Hepatocyte (in vitro differentiated cells): ENCODE results near the gene CFAP221. TPM values are rescaled to one million over a fixed set of nuclear protein-coding genes. Genes with fewer than 3 reads are reported as not detected.

Experiments used
- DNase-seq: peaks from one replicate; pipeline ENCODE4 v3.0.0-alpha.2; 2016; ENCODE audit warnings: low spot score
- H2AFZ ChIP-seq: fragments of 200-600 bp; sonication (generic); 2 replicates; pipeline ENCODE4 v1.6.0; 2016; ENCODE audit warnings: antibody characterized with exemption, mild to moderate bottlenecking
- H3K27ac ChIP-seq: fragments of 200-600 bp; sonication (generic); 2 replicates; pipeline ENCODE4 v1.5.1; 2016; ENCODE audit warnings: mild to moderate bottlenecking
- H3K27me3 ChIP-seq: fragments of 200-600 bp; sonication (generic); 2 replicates; pipeline ENCODE4 v1.6.1; 2016
- H3K36me3 ChIP-seq: fragments of 200-600 bp; sonication (generic); replicated peaks from 2 replicates; pipeline ENCODE4 v1.5.1; 2016; ENCODE audit warnings: low read depth; ENCODE audit not compliant: insufficient read depth
- H3K4me1 ChIP-seq: fragments of 200-600 bp; sonication (generic); 2 replicates; pipeline ENCODE4 v1.5.1; 2016; ENCODE audit warnings: mild to moderate bottlenecking, moderate library complexity; ENCODE audit not compliant: insufficient read depth
- H3K4me2 ChIP-seq: fragments of 200-600 bp; sonication (generic); 2 replicates; pipeline ENCODE4 v1.6.0; 2016
- H3K4me3 ChIP-seq: fragments of 200-600 bp; sonication (generic); 2 replicates; pipeline ENCODE4 v1.5.1; 2016; ENCODE audit warnings: mild to moderate bottlenecking
- H3K79me2 ChIP-seq: fragments of 200-600 bp; sonication (generic); 2 replicates; pipeline ENCODE4 v1.6.0; 2017; ENCODE audit warnings: mild to moderate bottlenecking
- H3K9me2 ChIP-seq: fragments of 200-600 bp; sonication (generic); replicated peaks from 2 replicates; pipeline ENCODE4 v1.6.0; 2017; ENCODE audit warnings: mild to moderate bottlenecking; ENCODE audit not compliant: insufficient read depth
- H3K9me3 ChIP-seq: fragments of 200-600 bp; sonication (generic); 2 replicates; pipeline ENCODE4 v1.5.1; 2016; ENCODE audit warnings: low read depth, mild to moderate bottlenecking
- H4K20me1 ChIP-seq: fragments of 200-600 bp; sonication (generic); 2 replicates; pipeline ENCODE4 v1.6.0; 2016; ENCODE audit warnings: mild to moderate bottlenecking; ENCODE audit not compliant: insufficient read depth, poor library complexity, severe bottlenecking
- CTCF ChIP-seq: fragments of 200-600 bp; sonication (generic); IDR thresholded peaks from 2 replicates; pipeline ENCODE4 v1.5.1; 2016; ENCODE audit warnings: antibody characterized with exemption, mild to moderate bottlenecking; ENCODE audit not compliant: poor library complexity
- EZH2 ChIP-seq: fragments of 200-600 bp; sonication (generic); IDR thresholded peaks from 2 replicates; pipeline ENCODE4 v1.6.1; 2016; ENCODE audit warnings: antibody characterized with exemption, mild to moderate bottlenecking, borderline replicate concordance
- EZH2phosphoT487 ChIP-seq: fragments of 200-600 bp; sonication (generic); IDR thresholded peaks from one replicate; pipeline ENCODE4 v1.6.1; 2018; ENCODE audit warnings: antibody characterized with exemption, mild to moderate bottlenecking, low read depth, moderate library complexity; ENCODE audit not compliant: unreplicated experiment, severe bottlenecking
- WGBS: methylation state at CpG from one replicate; pipeline ENCODE4 v1.1.6; 2016; ENCODE audit warnings: low lambda C conversion rate; ENCODE audit errors: missing lambda C conversion rate; 5-methylcytosine and 5-hydroxymethylcytosine counted together
- polyA plus RNA-seq: library from polyadenylated mRNA; unstranded; fragments of >200 nt; fragmentation: Nextera tagmentation; extraction: Ambion mirVana; gene quantifications from 2 replicates; pipeline ENCODE4 v1.2.1, GENCODE V29; 2016
- total RNA-seq: library from RNA; depleted of rRNA; stranded (reverse); fragments of >200 nt; gene quantifications from 2 replicates; pipeline ENCODE4 v1.2.3, GENCODE V29; 2014

Gene CFAP221
- total and polyA plus RNA-seq, 2 experiments from 2014 or later, result 3.3 to 3.4 TPM

GRCh38 chr2:119672161-119672862 lies 128.1 kb downstream of the CFAP221 start:
- Histone ChIP-seq H4K20me1 (no peaks in the 10 kb centered on the region), H3K4me2 (no peak overlapping the region), H3K27me3 (no peaks in the 10 kb centered on the region), H3K9me3 (no peaks in the 10 kb centered on the region), H2AFZ (no peak overlapping the region), H3K4me1 (no peaks in the 10 kb centered on the region), H3K79me2 (no peaks in the 10 kb centered on the region), H3K27ac (no peak overlapping the region), H3K36me3 (no peaks in the 10 kb centered on the region), H3K4me3 (no peak overlapping the region), H3K9me2 (no peaks in the 10 kb centered on the region)
- no peak for DNase-seq
- 95% methylated on average over 5 of the region's 5 CpGs for WGBS
- TF ChIP-seq EZH2, result no peak
- no peak for TF ChIP-seq EZH2phosphoT487
- TF ChIP-seq CTCF, result no peak

- H3K27me3 ChIP-seq, result no peaks in the 10 kb centered on the region
- H3K4me3 ChIP-seq, result no peak overlapping the region
- no peaks in the 10 kb centered on the region for H3K36me3 ChIP-seq
- TF ChIP-seq EZH2phosphoT487, result no peak
- no peak for DNase-seq
- no peak overlapping the region for H2AFZ ChIP-seq
- H3K27ac ChIP-seq, result no peak overlapping the region
- H3K4me1 ChIP-seq, result no peaks in the 10 kb centered on the region
- H4K20me1 ChIP-seq, result no peaks in the 10 kb centered on the region
- H3K4me2 ChIP-seq, result no peak overlapping the region
- 92% methylated on average over 2 of the region's 2 CpGs for WGBS
- no peaks in the 10 kb centered on the region for H3K9me3 ChIP-seq
- H3K9me2 ChIP-seq, result no peaks in the 10 kb centered on the region
- no peaks in the 10 kb centered on the region for H3K79me2 ChIP-seq
Observed at GRCh38 chr2:119673796-119674195, 129.5 kb downstream of the CFAP221 start.

GRCh38 chr2:119674711-119675500 lies 130.7 kb downstream of the CFAP221 start:
- no peak overlapping the region for H3K4me2 ChIP-seq
- 74% methylated on average over 10 of the region's 10 CpGs for WGBS
- H3K27ac ChIP-seq, result no peak overlapping the region

More at GRCh38 chr2:119674711-119675500, 130.7 kb downstream of the CFAP221 start:
- Histone ChIP-seq H3K79me2 (peaks cover 5% of the 10 kb centered on the region), H3K27me3 (no peaks in the 10 kb centered on the region), H3K9me2 (no peaks in the 10 kb centered on the region), H3K4me1 (peaks cover 3% of the 10 kb centered on the region), H2AFZ (no peak overlapping the region), H4K20me1 (no peaks in the 10 kb centered on the region), H3K9me3 (no peaks in the 10 kb centered on the region), H3K4me3 (no peak overlapping the region), H3K36me3 (no peaks in the 10 kb centered on the region)
- DNase-seq, result no peak
- TF ChIP-seq CTCF (no peak), EZH2phosphoT487 (no peak), EZH2 (no peak)
